K562 (cell line): Measurements from ENCODE around the gene PAX2.

Experiments used
- CEBPB ChIP-seq: fragments of 450-650 bp; IDR thresholded peaks from 2 replicates; pipeline ENCODE4 v1.6.1; 2016; ENCODE audit warnings: missing genetic modification characterization, missing compliant biosample characterization
- E2F3 ChIP-seq: fragments of 250-450 bp; sonication (Bioruptor Pico); IDR thresholded peaks from 2 replicates; pipeline ENCODE4 v1.4.0; 2020; ENCODE audit warnings: mild to moderate bottlenecking
- FOS ChIP-seq: IDR thresholded peaks from 3 replicates; pipeline ENCODE4 v1.6.1; 2011; ENCODE audit not compliant: insufficient read length; ENCODE audit errors: extremely low read depth
- HNRNPL ChIP-seq: fragments of 200-400 bp; formaldehyde crosslinking; IDR thresholded peaks from 2 replicates; pipeline ENCODE4 v1.6.1; 2017; ENCODE audit warnings: low read depth, mild to moderate bottlenecking, low read length
- LCOR ChIP-seq: sonication (generic); formaldehyde crosslinking; IDR thresholded peaks from 2 replicates; pipeline ENCODE4 v1.8.0; 2022; ENCODE audit warnings: mild to moderate bottlenecking, missing genetic modification reagents
- ZBTB7A ChIP-seq: IDR thresholded peaks from 2 replicates; pipeline ENCODE4 v1.6.1; 2011; ENCODE audit warnings: low read depth, mild to moderate bottlenecking, low read length, moderate library complexity, borderline replicate concordance; ENCODE audit not compliant: control insufficient read depth
- ZNF311 ChIP-seq: fragments of 250-450 bp; sonication (Bioruptor Pico); IDR thresholded peaks from 2 replicates; pipeline ENCODE4 v1.4.0; 2020; ENCODE audit warnings: mild to moderate bottlenecking, moderate library complexity
- ZNF766 ChIP-seq: fragments of 200-800 bp; sonication (Bioruptor generic); conservative IDR thresholded peaks from 2 replicates; pipeline ENCODE4 v1.6.1; 2016; ENCODE audit warnings: missing genetic modification characterization, missing compliant biosample characterization
- TF ChIP-seq, protein P1 (sequence below): IDR thresholded peaks from 3 replicates; pipeline ENCODE4 v1.6.1; 2011; ENCODE audit warnings: borderline replicate concordance, mild to moderate bottlenecking; ENCODE audit not compliant: insufficient read length, insufficient read depth
- TF ChIP-seq, protein P2 (sequence below): fragments of 200-600 bp; sonication (generic); IDR thresholded peaks from one replicate; pipeline ENCODE4 v1.6.1; 2012; ENCODE audit warnings: mild to moderate bottlenecking, low read depth, low read length, inconsistent platforms
- TF ChIP-seq, protein P3 (sequence below): IDR thresholded peaks from 2 replicates; pipeline ENCODE4 v1.6.1; 2012; ENCODE audit warnings: low read depth, low read length, improper control_type of control experiment, borderline replicate concordance
- TF ChIP-seq, protein P4 (sequence below): fragments of 450-650 bp; IDR thresholded peaks from 2 replicates; pipeline ENCODE4 v1.7.1; 2018; ENCODE audit warnings: mild to moderate bottlenecking, low read depth; ENCODE audit not compliant: partially characterized antibody

DNA sequence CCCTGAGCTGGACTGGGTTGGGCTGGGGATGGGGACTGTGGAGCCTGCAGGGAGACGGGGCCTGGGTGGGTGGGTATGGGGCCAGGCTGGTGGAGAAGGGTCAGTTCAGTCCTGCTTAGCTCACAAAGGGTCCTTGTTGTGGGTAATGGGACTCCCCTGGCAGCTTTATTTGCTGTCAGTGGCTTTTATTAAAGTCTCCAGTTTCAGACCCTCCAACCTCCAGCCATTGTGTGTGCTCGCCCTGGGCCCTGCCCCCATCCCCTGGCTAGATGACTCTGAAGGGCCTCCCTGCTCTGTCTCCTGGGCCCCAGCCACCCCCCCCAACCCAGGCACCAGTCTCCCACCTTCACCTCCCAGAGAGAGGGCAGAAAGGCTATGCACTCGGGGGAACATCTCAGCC lies 123.0 kb downstream of the PAX2 start:
- TF ChIP-seq ZBTB7A, result no peak
- TF ChIP-seq ZNF766 (CRISPR knock-in tag), result no peak
- TF ChIP-seq FOS, result no peak
- TF ChIP-seq, protein P1, sequence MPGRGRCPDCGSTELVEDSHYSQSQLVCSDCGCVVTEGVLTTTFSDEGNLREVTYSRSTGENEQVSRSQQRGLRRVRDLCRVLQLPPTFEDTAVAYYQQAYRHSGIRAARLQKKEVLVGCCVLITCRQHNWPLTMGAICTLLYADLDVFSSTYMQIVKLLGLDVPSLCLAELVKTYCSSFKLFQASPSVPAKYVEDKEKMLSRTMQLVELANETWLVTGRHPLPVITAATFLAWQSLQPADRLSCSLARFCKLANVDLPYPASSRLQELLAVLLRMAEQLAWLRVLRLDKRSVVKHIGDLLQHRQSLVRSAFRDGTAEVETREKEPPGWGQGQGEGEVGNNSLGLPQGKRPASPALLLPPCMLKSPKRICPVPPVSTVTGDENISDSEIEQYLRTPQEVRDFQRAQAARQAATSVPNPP, result no peak
- no peak for TF ChIP-seq HNRNPL
- TF ChIP-seq, protein P2, sequence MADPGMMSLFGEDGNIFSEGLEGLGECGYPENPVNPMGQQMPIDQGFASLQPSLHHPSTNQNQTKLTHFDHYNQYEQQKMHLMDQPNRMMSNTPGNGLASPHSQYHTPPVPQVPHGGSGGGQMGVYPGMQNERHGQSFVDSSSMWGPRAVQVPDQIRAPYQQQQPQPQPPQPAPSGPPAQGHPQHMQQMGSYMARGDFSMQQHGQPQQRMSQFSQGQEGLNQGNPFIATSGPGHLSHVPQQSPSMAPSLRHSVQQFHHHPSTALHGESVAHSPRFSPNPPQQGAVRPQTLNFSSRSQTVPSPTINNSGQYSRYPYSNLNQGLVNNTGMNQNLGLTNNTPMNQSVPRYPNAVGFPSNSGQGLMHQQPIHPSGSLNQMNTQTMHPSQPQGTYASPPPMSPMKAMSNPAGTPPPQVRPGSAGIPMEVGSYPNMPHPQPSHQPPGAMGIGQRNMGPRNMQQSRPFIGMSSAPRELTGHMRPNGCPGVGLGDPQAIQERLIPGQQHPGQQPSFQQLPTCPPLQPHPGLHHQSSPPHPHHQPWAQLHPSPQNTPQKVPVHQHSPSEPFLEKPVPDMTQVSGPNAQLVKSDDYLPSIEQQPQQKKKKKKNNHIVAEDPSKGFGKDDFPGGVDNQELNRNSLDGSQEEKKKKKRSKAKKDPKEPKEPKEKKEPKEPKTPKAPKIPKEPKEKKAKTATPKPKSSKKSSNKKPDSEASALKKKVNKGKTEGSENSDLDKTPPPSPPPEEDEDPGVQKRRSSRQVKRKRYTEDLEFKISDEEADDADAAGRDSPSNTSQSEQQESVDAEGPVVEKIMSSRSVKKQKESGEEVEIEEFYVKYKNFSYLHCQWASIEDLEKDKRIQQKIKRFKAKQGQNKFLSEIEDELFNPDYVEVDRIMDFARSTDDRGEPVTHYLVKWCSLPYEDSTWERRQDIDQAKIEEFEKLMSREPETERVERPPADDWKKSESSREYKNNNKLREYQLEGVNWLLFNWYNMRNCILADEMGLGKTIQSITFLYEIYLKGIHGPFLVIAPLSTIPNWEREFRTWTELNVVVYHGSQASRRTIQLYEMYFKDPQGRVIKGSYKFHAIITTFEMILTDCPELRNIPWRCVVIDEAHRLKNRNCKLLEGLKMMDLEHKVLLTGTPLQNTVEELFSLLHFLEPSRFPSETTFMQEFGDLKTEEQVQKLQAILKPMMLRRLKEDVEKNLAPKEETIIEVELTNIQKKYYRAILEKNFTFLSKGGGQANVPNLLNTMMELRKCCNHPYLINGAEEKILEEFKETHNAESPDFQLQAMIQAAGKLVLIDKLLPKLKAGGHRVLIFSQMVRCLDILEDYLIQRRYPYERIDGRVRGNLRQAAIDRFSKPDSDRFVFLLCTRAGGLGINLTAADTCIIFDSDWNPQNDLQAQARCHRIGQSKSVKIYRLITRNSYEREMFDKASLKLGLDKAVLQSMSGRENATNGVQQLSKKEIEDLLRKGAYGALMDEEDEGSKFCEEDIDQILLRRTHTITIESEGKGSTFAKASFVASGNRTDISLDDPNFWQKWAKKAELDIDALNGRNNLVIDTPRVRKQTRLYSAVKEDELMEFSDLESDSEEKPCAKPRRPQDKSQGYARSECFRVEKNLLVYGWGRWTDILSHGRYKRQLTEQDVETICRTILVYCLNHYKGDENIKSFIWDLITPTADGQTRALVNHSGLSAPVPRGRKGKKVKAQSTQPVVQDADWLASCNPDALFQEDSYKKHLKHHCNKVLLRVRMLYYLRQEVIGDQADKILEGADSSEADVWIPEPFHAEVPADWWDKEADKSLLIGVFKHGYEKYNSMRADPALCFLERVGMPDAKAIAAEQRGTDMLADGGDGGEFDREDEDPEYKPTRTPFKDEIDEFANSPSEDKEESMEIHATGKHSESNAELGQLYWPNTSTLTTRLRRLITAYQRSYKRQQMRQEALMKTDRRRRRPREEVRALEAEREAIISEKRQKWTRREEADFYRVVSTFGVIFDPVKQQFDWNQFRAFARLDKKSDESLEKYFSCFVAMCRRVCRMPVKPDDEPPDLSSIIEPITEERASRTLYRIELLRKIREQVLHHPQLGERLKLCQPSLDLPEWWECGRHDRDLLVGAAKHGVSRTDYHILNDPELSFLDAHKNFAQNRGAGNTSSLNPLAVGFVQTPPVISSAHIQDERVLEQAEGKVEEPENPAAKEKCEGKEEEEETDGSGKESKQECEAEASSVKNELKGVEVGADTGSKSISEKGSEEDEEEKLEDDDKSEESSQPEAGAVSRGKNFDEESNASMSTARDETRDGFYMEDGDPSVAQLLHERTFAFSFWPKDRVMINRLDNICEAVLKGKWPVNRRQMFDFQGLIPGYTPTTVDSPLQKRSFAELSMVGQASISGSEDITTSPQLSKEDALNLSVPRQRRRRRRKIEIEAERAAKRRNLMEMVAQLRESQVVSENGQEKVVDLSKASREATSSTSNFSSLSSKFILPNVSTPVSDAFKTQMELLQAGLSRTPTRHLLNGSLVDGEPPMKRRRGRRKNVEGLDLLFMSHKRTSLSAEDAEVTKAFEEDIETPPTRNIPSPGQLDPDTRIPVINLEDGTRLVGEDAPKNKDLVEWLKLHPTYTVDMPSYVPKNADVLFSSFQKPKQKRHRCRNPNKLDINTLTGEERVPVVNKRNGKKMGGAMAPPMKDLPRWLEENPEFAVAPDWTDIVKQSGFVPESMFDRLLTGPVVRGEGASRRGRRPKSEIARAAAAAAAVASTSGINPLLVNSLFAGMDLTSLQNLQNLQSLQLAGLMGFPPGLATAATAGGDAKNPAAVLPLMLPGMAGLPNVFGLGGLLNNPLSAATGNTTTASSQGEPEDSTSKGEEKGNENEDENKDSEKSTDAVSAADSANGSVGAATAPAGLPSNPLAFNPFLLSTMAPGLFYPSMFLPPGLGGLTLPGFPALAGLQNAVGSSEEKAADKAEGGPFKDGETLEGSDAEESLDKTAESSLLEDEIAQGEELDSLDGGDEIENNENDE, result no peak
- TF ChIP-seq ZNF311 (CRISPR knock-in tag), result no peak
- TF ChIP-seq, protein P3, sequence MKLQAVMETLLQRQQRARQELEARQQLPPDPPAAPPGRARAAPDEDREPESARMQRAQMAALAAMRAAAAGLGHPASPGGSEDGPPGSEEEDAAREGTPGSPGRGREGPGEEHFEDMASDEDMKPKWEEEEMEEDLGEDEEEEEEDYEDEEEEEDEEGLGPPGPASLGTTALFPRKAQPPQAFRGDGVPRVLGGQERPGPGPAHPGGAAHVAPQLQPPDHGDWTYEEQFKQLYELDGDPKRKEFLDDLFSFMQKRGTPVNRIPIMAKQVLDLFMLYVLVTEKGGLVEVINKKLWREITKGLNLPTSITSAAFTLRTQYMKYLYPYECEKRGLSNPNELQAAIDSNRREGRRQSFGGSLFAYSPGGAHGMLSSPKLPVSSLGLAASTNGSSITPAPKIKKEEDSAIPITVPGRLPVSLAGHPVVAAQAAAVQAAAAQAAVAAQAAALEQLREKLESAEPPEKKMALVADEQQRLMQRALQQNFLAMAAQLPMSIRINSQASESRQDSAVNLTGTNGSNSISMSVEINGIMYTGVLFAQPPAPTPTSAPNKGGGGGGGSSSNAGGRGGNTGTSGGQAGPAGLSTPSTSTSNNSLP, result no peak
- TF ChIP-seq E2F3 (CRISPR knock-in tag), result no peak
- no peak for TF ChIP-seq LCOR
- TF ChIP-seq, protein P4, sequence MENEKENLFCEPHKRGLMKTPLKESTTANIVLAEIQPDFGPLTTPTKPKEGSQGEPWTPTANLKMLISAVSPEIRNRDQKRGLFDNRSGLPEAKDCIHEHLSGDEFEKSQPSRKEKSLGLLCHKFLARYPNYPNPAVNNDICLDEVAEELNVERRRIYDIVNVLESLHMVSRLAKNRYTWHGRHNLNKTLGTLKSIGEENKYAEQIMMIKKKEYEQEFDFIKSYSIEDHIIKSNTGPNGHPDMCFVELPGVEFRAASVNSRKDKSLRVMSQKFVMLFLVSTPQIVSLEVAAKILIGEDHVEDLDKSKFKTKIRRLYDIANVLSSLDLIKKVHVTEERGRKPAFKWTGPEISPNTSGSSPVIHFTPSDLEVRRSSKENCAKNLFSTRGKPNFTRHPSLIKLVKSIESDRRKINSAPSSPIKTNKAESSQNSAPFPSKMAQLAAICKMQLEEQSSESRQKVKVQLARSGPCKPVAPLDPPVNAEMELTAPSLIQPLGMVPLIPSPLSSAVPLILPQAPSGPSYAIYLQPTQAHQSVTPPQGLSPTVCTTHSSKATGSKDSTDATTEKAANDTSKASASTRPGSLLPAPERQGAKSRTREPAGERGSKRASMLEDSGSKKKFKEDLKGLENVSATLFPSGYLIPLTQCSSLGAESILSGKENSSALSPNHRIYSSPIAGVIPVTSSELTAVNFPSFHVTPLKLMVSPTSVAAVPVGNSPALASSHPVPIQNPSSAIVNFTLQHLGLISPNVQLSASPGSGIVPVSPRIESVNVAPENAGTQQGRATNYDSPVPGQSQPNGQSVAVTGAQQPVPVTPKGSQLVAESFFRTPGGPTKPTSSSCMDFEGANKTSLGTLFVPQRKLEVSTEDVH, result no peak
- TF ChIP-seq CEBPB, result no peak
